ENCODE results near the gene CNTNAP2.

DNA sequence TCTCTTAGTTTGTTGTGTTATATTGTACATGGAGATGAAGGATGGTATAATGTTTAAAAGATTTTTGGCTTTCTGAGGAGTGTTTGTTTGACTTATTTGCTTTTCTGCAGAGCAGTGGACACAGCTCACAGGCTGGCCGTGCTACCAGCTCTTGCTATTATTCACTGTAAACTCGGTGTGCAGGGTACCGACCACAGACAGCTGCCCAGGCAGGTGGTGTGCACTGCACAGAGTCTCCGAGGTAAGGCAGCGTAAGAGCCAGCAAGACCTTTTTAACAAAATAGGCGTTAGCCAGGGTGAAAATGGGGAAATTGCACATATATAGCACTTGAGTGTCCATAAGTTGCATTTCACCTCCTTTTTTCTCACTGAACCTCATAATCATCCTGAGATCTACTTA is 438.0 kb downstream of the CNTNAP2 start:
- TF ChIP-seq POLR2AphosphoS5 (IDR thresholded peaks at IDR 0.05; ENCODE audit: borderline replicate concordance, low read depth, low read length) (no peak), EZH2 (IDR thresholded peaks at IDR 0.05) (no peak)
